HG03060 (cell line): Measurements from ENCODE around the gene PNPO.
"Not testable (repeated sequence)": the region's sequence is repeated elsewhere in the genome, so short reads cannot be mapped to it uniquely, and the experiment has no call there.

ENCODE experiments used
- ATAC-seq: cut with Tn5 transposase; IDR thresholded peaks from one replicate; pipeline ENCODE4 v1.9.1; 2021; ENCODE audit warnings: low read depth, moderate number of reproducible peaks; ENCODE audit not compliant: unreplicated experiment

PNPO gene

DNA sequence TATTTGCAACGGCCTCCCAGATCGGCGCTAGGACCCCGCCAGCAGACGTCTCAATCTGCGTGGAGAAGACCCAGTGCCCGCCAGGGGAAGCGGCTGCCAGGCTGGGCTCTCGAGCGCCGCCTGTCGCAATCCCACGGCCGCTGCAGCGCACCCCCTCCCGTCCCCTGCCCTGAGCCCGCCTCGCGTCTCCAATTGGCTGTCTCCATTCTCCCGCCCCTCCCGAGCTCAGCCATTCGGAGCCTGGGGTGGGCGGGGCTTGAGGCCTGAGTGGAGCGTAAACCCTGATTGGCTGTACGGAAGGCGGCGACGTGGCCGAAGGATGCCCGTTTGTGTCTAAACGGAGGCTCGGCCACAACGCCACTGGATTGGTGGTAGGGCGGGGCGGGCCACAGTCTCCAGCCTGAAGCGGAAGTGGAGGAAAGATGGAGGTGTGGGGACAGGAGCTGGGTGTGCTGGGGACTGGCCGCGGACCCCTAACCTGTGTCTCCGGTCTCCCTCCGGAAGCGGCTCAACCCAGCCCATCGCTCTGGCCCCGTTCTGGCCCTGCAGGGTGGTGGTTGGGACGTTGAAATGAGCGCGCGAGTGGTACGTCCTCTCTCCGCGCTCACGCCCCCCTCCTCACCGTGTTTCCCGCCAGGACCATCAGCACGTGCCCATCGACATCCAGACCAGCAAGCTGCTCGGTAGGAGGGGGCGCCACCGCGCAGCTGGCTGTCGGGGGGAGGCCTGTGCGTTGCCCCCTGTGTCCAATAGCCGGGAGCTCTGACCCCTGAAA, 29.5 kb downstream of the PNPO start, which contains the start of gene CDK5RAP3:
Gene CDK5RAP3 (plus strand): TSS at position 389 of the 775 bp plus-strand sequence. CDS start 34 bp downstream, at position 423.
- ATAC-seq = peak; percentile 84

GRCh38 chr17:47973541-47973940, 32.2 kb downstream of the PNPO start:
- ATAC-seq = no peak

DNA sequence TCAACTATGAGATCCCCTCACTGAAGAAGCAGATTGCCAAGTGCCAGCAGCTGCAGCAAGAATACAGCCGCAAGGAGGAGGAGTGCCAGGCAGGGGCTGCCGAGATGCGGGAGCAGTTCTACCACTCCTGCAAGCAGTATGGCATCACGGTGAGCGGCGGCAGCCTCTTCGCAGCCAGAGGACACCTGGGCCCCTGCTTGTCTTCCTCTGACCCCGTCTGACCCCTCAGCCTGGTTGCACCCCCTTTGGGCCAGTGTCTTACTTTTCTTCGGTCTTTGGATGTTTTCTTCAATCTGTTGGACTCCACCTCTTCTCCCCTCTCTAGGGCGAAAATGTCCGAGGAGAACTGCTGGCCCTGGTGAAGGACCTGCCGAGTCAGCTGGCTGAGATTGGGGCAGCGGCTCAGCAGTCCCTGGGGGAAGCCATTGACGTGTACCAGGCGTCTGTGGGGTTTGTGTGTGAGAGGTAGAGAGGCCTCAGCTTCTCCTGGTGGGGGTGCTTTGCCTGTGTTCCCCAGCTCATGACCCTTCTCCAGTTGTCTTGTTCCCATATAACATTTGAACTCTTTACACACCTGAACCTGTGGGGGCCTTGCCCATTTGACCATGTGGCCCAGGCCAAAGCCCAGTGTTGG, 33.9 kb downstream of the PNPO start:
- no peak for ATAC-seq

DNA sequence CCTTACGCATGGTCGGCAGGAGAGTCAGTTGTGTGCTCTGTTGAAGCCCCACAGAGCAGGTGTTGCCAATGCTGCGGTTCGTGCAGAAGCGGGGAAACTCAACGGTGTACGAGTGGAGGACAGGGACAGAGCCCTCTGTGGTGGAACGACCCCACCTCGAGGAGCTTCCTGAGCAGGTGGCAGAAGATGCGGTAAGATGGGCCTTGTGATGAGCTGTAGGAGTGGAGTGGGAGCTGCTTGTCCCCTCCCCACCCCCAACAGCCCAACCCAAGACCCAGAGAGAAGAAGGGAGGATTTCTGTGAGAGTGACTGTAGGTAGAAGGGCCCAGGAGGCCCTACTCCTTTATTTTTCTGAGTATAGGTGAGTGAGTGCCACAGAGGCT, 34.4 kb downstream of the PNPO start:
- ATAC-seq = no peak

DNA sequence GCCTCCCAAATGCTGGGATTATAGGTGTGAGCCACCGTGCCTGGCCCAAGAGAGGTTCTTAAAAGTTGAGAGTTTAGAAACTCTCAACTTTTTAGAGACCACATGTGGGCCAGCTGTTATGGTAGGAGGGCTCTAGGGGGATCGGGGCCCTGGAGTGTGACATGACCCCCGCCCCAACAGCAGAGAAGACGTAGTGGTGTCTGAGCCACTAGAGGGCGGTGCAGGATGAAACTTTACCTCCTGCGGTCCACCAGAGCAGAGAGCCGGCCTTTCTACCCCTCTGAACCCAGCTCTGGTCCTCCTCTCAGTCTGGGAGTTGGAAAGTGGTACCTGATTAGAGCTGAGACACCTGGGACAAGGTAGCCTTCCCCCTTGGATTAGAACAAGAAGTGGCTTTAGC, 37.0 kb downstream of the PNPO start:
- no peak for ATAC-seq

GRCh38 chr17:47980541-47980940, 39.2 kb downstream of the PNPO start:
- ATAC-seq = no peak

DNA sequence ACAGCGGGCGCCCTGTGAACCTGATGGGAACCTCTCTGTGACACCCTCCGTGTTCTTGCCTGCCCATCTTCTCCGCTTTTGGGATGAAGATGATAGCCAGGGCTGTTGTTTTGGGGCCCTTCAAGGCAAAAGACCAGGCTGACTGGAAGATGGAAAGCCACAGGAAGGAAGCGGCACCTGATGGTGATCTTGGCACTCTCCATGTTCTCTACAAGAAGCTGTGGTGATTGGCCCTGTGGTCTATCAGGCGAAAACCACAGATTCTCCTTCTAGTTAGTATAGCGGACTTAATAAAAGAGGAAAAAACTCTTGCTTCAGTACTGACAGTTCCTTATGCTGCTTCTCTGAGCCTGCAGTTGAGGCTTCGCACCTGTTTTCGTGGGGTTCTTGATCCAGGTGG, 40.1 kb downstream of the PNPO start:
- no peak for ATAC-seq

DNA sequence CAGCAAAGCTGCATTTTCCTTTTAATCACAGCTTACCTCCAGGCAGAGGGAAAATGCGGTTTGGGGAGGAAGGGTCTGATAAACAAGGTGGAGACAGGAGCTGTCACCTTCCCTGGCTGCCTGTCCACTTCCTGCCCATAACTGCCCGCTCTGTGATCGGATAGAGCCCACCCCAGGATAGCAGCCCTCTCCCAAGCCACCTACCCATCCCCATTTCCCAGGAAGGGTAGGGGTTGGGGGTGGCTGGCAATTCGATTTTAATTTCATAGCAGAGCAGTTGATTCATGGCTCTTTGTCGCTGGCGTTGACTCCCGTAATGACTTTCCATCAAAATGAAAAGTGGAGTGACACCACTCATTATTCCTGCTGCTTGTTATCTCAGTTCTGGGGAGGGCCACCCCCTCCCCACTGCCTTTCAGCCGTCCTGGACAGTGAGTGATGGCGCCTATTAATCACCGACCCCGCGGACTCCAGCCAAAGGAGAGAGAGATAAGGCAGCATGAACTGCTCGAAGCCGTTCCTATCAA, 40.8 kb downstream of the PNPO start:
- ATAC-seq = no peak

GRCh38 chr17:47982645-47983390, 41.4 kb downstream of the PNPO start:
- no peak for ATAC-seq

GRCh38 chr17:47983492-47984223, 42.3 kb downstream of the PNPO start:
- ATAC-seq = no peak

GRCh38 chr17:47986520-47986919, 45.1 kb downstream of the PNPO start:
- ATAC-seq = no peak

DNA sequence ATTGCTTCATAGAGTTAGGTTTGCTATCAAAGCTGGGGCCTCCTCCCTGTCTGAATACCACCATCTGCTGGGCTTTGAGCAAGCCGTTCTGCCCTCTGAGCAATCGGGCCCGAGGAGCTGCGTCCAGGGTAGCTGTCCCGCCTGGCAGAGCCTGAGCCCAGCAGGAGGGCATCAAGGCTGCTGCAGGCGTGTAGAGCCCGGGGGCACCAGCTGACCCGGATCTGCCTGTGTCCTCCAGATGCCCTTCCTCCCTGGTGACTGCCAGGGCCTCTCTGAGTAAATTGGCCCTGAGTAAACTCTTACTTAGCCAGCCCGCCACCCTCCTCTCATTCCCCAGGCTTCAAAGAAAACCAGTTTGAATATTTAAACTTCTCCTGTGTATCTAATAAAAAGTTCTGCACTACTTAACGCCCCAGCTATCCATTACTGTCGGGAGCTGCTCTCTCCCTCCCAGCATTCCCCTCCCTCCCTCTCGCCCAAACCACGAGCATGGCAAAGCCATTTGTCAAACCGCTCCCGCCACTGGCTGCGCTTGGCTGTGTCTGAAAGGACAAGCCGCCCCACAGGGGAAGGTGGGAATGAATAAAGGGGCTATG, 46.0 kb downstream of the PNPO start:
- ATAC-seq = no peak

DNA sequence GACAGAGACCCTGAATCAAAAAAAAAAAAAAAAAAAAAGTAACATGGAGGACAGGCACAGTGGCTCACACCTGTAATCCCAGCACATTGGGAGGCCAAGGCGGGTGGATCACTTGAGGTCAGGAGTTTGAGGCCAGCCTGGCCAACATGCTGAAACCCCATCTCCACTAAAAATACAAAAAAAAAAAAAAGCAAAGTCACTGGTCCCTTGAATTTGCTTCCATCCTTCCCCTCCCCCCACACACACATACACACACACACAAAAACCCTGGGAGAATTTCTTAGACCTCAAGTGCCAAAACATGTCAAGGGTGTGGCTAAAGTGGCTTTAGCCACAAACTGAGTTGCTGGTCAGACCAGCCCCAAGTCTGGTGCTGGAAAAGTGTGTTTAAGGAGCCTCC, 47.1 kb downstream of the PNPO start:
- not testable (repeated sequence) for ATAC-seq

GRCh38 chr17:47989159-47989558, 47.8 kb downstream of the PNPO start:
- ATAC-seq = no peak

DNA sequence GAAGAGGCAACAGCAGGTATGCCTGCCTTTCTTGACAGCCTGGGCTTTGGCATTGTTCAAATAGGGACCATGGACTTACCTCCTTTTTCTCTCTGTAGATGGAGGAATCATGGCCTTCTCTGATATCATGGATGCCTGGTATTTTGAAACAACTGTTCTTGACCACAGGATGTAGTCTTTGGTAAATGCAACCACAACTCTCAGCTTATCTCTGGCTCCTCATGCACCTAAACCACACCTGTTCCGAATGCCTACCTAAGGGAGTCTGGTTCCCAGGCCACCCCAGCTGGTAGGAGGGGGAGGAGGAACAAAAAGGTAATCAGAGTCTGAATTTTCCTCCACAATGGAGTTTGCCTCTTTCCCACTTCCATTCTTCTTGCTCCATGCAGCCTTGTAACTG, 48.3 kb downstream of the PNPO start:
- no peak for ATAC-seq

GRCh38 chr17:47990962-47991731, 49.8 kb downstream of the PNPO start:
- no peak for ATAC-seq

DNA sequence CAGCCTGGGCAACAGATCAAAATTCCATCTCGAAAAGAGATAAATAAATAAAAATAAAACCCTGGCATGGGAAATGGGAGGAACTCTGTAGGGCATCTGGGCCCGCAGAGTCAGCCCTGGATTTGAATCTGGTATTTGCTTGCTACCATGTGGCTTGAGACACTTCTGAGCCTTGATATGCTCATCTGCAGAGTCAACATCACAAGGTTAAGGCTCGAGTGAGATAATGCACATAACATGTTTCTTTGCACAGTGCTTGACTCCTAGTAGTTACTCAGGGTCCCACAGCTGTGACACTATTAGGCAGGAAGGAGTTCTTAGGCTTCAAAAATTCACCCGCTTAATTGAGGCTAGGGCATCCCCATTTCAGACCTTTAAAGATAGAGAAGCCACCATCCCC, 50.8 kb downstream of the PNPO start:
- ATAC-seq = no peak

GRCh38 chr17:47993031-47993564, 51.7 kb downstream of the PNPO start:
- ATAC-seq = no peak

- ATAC-seq = no peak
Measured at GRCh38 chr17:47993964-47994363, 52.6 kb downstream of the PNPO start.
